NOMO-1 treated with DMSO at 0.1 percent for 48 hours (cell line): ENCODE data around the gene GATB.
"Not testable (repeated sequence)": the region's sequence is repeated elsewhere in the genome, so short reads cannot be mapped to it uniquely, and the experiment has no call there.

ENCODE experiments used
- DNase-seq: peaks from one replicate; lab custom pipeline; 2025; ENCODE audit not compliant: unreplicated experiment; lab: John Stamatoyannopoulos, UW

Gene GATB

DNA sequence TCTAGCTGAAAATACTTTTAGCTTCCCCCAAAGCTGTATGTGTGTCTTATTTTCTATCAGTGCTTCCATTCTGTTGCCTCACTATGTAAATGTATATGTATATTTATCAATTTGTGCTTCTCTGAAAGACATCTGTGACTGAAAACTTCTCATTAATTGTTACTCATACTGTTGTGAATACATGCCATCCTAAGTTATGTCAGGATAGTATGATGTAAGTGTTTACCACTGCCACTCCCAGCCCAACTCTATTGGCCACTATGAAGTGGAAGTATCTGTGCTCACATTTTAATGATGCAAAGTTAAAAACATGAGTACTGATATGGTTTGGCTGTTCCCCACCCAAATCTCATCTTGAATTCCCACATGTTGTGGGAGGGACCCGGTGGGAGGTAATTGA, 24.4 kb downstream of the GATB start:
- no peak for DNase-seq

DNA sequence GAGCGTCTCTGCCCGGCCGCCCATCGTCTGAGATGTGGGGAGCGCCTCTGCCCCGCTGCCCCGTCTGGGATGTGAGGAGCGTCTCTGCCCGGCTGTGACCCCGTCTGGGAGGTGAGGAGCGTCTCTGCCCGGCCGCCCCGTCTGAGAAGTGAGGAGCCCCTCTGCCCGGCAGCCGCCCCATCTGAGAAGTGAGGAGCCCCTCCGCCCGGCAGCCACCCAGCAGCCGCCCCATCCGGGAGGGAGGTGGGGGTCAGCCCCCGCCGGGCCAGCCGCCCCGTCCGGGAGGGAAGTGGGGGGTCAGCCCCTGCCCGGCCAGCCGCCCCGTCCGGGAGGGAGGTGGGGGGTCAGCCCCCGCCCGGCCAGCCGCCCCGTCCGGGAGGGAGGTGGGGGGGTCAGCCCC, 29.1 kb downstream of the GATB start:
- DNase-seq, result not testable (repeated sequence)

DNA sequence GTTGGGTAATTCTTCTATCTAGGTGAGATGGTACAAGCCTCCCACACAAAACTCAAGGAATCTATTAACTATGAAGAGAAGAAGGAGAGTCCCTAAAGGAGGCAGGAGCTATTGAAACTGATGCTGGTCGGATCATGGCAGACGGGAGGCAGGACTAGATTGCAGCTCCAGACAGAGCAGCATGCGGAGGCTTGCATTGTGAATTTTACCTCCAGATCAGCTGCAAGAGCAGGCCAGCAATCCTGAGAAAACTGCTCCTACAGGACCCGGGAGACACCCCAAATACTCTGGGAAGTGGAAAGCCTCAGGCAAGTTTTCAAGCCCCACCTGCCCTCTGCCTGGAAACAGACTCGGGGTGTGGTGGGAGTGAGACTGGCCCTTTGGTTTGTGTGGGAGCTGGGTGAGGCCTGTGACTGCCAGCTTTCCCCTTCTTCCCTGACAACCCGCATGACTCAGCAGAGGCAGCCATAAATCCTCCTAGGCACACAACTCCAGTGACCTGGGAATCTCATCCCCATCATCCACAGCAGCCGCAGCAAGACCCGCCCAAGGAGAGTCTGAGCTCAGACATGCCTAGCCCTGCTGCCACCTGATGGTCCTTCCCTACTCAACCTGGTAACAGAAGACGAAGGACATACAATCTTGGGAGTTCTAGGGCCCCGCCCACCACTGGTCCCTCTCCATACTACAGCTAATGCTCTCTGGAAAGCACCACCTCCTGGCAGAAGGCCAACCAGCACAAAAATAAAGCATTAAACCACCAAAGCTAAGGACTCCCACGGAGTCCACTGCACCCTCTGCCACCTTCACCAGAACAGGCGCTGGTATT, 30.9 kb downstream of the GATB start:
- DNase-seq, result no peak

DNA sequence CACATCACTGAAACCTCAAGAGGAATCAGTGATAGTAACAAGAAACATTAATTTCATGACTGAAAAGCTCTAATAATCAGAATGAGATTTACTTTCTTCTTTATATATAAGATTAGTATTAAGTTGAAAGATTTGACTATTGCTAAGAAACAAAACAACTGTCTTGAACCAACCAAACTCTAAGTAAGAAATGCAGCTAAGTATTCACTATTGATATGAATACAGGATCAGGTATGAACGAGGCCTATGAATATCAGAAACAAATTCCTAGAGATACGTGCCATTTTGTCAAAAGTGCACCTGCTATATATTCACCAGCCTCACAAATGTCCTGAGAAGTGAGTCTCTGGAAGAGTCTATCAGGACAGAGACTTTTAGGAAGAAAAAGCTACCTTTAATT, 32.1 kb downstream of the GATB start:
- DNase-seq, result no peak

DNA sequence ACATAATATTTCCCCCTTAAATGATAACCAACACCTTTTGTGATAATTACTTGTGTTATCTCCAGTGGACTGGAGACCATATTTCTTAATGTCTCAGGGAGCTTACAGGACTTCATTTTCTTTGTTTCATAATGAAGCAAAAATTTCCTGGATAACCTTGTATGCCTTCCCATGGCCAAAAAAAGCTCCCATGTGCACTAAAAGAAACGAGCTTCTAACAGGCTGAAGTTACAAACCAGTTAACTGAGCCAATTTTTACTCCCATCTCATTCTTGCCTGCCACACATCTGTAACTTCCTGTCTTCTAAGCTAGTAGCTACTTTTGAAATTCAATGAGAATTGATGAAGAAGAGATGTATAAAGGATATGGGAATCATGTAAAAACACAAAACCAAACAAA, 32.8 kb downstream of the GATB start:
- no peak for DNase-seq

DNA sequence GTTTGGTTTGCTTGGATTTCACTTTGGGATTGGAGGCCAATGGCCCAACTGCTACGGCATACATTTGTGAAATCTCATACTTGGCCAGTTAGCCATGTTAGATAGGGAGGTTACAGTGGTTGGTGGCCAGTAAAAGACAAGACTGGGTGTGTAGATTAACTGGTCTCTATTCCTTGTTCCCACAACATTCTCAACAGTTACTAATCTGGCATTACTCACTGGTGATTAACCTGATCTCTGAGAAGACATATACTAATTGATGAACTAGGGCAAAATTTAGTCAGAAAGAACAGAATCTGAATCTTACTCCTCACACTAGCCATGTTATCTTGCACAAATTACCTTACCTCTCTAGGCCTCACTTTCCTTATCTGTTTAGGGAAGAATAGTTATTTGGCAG, 33.4 kb downstream of the GATB start:
- DNase-seq, result no peak

DNA sequence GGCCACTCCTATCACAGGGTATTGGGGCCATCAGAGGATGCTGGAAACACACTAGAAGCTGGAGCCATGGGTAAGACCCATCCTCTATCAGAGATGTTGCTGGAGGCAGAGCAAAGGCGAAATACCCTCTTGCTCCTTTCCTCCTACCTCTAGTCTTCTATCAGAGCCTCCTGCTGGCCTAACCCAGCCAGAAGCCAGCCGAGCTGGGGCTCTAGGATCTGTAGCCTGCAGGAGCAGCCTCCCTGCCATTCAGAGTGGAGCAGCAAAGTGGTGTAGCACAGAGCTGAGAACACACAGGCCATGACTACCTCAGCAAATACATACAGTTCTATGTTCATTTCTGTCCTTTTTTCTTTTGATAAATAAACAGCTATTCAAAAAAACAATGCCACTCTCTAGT, 35.7 kb downstream of the GATB start:
- no peak for DNase-seq

DNA sequence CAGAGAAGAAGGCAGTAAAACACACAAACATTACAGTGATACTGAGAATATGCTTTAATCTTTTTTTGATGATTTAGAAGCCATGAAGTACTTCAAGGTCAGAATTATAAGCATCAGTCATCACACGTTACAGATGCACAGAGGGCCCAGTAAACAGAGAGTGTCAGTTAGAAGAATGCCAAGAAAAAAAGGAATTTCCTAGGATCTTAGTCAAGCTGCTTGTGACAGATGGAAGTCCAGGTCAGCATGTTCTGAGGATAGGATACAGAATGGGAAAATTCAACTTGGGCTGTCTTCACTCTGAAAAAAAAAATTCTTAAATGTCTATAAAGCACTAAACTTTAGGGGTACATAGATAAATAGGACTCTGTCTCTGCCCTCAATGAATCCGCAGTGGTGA, 38.9 kb downstream of the GATB start:
- DNase-seq, result no peak

DNA sequence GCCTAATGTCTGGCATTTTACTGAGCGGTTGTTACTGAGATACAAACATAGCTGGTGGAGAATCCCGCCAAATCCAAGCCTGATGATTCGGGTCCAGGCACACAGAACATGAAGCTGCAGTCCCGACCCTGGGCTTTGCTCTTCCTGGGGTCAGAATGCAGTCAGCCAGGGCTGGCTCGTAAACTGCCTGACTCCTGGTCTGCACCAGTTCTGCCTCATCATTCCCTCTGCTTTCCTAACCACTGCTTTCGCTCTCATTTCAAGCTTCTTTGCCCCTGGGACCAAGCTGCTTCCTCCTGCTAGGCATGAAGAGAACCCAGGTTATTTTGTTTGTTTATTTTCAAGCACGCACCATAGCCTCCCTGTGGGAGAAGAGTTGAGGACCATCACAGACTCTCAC, 39.3 kb downstream of the GATB start:
- no peak for DNase-seq

DNA sequence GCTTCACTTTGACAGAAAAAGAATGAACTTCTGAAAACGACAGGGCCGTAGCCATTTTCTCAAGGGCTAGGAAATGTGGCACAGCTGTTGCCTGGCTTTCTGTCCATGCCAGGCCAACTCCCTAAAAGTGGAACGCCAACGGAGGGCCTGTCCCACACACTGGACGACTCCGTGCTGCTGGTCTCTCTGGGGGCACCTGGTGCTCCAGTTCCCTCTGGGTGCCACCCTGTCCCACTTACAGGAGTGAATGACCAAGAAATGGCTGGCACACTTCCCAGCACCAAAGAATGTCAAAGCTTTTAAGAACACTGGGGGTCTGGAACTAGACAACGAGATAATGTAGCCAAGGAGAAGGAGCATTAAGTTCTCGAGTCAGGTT, 40.9 kb downstream of the GATB start:
- no peak for DNase-seq

DNA sequence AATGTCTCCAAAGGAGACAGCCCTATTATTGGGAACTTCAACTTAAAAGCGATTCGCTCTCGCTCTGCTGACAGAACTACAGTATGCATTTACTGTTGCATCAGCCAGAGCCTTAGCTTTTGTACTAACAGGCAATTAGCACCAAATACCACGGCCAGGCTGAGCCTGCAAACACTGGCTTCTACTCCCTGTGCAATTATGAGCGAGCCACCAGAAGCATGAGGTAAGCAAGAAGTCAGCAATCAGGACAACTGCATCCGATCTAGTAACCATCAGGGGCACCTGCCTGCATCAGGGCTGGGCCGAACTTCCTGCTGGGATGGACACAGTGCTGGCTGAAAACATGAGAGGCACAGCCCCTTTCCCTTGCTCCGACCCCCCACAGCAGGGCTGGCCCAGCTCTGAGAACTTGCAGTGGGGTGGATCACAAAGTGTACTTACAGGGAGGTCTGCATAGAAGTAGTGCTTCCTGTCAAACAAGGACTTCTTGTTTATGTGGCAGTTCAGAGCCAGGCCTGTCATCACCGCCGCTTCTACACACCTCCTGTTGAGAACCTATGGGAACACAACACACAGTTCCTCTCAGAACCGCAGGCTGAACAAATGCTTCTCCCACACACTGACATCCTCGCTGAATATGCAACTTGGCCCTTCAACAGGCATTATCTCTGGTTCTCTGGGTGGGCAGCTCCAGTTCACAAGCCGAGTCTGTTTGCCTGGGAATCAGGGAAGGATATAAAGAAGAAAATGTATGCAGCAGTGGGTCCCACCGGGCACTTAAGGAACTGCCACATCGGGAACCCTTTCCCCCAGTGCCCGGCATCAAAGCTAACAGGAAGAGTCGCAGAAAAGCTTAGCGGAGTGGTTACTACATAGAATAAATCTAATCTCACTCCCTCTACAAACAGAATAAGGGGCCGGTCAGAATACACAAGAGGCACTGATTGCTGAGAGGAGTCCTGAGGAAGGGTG, 41.5 kb downstream of the GATB start:
- DNase-seq, result no peak

DNA sequence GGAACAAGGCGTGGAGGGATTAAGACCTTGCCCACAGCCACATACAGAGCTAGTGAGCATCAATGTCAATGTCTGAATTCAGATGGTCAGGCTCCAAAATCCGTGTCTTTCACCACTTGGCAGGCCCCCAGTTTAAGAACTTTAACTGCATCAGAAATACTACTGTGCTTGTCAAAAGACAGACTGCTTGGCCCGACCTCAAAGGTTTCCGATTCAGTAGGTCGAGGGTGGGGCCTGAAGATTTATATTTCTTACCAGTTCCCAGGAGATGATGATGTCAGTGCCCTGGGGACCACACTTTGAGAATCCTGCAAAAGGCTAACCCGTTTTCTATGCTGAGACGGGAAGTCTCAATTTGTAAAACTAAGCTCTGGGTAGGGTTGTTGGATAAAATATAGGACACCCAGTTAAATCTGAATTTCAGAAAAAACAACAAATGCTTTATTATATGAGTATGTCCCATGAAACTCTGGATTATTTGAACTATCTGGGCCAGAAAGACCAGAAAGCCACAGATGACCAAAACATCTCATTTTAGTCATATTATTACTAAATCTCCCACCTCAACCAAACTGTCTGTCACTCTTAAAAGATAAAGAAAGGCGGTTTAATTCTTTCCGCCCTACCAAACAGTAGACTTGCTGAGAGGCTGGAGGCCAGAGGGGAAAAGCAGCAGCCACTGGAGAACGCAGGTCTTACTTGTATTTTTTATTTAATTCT, 42.7 kb downstream of the GATB start:
- DNase-seq, result no peak

DNA sequence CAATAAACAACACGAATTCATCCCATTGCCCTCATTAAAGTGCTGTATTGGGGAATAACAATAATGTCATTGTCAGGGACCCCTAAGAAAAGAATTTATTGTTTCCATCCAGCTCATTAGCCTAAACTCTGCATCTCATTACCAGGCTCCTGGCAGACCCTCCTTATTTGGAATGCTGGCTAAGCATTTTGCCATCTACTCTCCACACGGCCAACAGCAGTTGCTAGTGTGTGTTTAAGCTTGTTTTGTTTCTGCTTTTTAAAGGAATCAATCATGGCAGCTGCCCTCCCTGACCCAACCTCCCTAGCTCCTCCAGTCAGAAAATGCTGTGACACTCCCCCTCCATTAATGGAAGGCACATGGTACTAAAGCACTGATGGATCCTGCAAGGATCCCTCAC, 43.5 kb downstream of the GATB start:
- no peak for DNase-seq

DNA sequence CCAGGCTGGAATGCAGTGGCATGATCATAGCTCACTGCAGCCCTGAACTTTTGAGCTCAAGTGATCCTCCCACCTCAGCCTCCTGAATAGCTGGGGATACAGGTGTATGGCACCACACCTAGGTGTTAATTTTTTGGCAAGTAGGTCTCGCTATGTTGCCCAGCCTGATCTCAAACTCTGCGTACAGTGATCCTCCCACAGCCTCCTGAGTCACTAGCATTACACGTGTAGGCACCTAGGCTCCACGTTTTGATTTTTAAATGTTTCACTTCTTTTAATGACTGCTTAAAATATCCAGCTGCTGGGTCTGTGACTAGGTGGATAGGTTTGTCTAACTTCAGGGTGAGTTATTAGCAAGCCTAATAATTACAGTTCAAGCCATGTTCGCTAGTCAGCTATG, 44.5 kb downstream of the GATB start:
- DNase-seq, result no peak

DNA sequence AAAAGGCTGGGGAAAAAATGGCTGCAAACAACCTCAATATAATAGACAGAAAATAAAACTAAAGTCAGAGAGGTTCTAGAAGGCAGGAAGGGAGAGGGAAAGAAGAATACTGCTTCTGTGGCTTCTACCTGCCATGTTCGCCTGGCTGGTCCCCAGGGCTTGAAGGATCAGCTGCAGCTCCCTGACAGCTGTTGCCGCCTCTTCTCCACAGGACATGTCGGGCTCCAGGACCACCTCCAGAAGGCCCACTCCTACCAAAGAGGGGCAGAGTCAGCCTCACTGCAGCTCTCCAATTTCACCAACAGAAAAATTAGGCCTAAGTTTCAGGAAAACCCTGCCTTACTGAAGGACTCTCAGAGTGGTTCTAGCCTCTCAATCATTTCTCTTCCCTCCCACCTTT, 44.9 kb downstream of the GATB start:
- DNase-seq, result no peak

DNA sequence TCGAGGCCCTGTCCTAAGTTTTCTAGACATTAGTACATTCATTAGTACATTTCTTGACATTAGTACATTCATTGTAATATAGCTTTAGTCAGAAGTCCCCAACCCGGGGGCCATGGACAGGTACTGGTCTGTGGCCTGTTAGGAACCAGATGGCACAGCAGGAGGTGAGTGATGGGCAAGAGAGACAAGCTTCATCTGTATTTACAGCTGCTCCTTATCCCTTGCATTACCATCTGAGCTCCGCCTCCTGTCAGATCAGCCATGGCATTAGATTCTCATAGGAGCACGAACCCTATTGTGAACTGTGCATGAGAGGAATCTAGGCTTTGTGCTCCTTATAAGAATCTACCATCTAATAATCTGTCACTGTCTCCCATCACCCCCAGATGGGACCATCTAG, 48.0 kb downstream of the GATB start:
- DNase-seq, result no peak

DNA sequence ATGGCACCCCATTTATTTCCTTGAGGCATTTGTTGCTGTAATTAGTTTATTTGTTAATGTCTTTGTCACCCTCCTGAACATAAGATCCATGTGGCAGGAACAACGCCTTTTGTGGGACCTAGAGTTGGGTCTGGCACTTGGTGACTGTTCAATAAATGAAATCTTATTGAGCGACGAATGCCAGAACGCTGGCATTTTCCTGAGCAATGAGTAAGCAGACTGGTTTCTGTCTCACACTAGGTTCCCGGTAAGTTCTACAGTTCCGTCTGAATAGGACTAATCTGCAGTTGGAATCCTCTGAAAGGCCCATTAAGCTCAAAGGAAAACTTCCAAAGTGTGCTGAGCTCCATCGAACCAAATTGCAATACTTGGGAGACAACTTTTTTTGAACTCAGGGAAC, 49.2 kb downstream of the GATB start:
- no peak for DNase-seq

DNA sequence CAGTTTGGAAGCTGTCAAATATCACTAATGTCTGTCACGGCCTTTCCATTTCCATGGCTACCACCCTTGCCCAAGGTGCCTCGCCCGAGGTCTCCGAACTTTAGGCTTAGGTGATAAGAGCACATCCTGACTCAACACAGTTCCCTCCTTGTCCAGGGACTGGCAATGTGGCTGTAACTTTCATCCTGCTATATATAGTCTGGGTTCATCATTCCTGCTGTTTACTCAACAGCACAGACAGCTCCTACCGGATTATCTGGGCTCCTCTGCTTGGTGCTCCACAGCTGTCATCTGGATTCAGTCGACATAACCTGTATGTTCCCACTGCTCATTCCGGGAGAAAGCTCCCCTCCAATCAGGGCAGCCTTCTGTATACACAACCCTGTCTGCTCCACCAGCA, 51.2 kb downstream of the GATB start:
- DNase-seq, result no peak

DNA sequence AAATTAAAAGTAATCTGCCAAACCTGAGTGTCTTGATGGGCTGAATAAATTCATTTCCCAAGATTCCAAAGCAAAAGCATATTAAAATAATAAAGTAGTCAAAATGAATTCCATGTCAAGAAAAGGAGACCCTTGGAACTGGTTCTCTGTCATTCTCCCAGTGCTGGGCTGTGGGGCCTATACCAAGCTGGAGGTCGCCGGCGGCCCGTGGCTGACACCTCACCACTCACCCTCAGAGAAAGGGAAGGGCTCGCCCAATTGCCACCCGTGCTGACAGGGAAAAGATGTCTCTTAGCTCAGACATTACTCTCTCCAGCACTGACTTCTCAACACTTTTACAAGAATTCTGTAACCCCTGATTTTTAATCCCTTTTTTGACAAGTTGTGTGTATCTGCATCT, 51.7 kb downstream of the GATB start:
- DNase-seq, result no peak

DNA sequence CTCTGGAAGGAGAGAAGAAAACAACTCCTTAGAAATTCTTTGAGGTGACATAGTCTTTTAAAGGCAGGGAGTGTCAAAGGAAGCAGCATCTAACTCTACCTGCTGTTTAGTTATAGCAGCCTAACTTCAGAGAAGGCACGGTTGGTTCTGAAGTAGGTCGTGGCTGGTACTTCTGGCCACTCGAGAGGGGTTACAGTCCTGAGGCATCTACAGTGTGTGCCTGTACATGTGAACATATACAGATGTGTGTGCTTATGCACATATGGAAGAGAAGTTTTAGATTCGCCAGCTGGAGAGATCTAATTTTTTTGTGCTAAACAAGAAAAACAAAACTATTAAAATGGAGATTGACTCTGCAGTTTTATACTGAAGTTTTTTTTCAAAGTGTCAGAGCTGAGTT, 52.7 kb downstream of the GATB start:
- no peak for DNase-seq

DNA sequence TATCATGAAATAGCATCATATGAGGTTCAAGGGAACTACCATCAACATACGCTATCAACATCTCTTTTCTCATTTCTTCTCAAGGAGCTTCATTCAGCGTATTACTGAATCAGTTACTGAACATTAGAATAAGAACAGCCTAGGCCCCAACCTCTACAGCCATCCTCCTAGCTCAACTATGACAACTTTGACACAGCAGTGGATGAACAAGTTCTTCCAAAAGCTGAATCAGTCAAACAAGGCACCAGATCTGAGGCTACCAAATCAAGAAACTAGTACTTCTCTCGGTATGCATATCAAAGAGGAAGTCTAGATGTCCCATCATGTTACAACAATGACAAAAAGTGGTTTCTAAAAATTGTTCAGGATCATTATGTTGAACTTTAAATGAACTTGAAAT, 57.4 kb downstream of the GATB start:
- DNase-seq, result no peak

DNA sequence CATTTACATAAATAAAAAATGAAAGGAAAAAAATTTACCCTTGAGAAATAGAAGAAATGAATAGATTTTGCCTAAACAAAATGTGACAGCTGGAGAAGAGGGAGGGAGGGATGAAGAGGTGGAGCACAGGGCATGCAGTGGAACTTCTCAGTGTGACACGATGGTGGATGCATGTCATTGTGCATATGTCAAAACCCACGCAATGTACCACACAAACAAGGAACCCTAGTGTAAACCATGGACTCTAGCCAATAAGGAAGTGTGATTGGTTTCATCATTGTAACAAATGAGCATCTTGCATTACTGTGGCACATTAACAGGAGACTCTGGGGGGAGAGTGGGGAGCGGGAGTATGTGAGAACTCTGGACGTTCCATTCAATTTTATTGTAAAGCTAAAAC, 58.6 kb downstream of the GATB start:
- DNase-seq, result no peak
